D721Med (cell line): ENCODE measurements around the gene CTTNBP2NL.
"Not testable (repeated sequence)": the region's sequence is repeated elsewhere in the genome, so short reads cannot be mapped to it uniquely, and the experiment has no call there.

Experiments used
- DNase-seq: peaks from one replicate; pipeline ENCODE4 v3.0.0; 2011; ENCODE audit warnings: low spot score; ENCODE audit not compliant: insufficient read length
- FAIRE-seq: peaks from 2 replicates; lab custom pipeline; 2011; peaks lifted over from hg19 to GRCh38; lab: Jason Lieb, UNC
- TF ChIP-seq, protein P1 (sequence below): IDR thresholded peaks from 2 replicates; pipeline ENCODE4 v1.5.1; 2012; ENCODE audit warnings: mild to moderate bottlenecking, control low read depth; ENCODE audit not compliant: insufficient read depth; ENCODE audit errors: missing control alignments

The CTTNBP2NL gene

DNA sequence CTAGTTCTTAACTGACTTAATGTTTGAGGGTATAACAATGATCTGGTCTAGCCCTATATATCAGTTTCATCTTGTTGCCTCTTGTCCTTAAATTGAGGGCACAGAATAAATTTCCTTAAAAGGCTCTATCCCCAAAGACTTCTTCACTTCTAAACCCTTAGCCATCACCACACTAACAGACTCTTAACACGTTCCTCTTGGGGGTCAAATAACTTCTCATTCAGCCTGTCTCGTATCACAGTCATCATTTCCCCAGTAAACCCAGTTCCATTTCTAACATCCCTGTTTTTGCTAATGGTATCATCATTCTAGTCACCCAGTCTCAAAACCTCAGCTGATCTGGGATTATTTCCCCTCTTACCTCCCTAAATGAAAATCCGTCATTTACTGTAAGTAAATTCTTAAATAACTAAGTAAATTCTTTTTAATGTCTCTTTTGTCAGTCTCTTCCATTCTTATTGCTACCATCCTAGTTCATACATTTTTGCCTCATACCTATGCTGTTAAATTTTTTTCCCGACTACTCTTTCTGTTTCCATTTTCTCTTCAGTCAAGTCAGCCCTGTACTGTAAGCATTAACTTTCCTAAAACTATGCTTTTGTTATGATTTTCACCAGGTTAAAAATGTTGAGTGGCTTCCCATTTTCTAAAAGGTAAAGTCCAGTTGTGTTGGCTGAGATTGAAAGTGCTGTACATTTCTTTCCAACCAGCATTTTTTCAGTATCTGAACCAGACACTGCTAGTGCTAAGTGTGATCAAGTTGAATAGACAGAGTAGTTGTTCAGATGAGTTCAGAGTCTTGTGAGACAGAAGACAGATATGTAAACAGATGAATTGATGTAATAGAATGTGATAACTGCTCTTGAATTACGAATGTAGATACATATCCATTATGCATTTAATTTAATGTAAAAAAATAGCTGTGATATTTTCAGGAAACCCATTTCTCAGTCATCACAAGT is 6.9 kb downstream of the CTTNBP2NL start:
- TF ChIP-seq, protein P1, sequence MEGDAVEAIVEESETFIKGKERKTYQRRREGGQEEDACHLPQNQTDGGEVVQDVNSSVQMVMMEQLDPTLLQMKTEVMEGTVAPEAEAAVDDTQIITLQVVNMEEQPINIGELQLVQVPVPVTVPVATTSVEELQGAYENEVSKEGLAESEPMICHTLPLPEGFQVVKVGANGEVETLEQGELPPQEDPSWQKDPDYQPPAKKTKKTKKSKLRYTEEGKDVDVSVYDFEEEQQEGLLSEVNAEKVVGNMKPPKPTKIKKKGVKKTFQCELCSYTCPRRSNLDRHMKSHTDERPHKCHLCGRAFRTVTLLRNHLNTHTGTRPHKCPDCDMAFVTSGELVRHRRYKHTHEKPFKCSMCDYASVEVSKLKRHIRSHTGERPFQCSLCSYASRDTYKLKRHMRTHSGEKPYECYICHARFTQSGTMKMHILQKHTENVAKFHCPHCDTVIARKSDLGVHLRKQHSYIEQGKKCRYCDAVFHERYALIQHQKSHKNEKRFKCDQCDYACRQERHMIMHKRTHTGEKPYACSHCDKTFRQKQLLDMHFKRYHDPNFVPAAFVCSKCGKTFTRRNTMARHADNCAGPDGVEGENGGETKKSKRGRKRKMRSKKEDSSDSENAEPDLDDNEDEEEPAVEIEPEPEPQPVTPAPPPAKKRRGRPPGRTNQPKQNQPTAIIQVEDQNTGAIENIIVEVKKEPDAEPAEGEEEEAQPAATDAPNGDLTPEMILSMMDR, result no peak
- no peak for DNase-seq
- FAIRE-seq, result no peak

DNA sequence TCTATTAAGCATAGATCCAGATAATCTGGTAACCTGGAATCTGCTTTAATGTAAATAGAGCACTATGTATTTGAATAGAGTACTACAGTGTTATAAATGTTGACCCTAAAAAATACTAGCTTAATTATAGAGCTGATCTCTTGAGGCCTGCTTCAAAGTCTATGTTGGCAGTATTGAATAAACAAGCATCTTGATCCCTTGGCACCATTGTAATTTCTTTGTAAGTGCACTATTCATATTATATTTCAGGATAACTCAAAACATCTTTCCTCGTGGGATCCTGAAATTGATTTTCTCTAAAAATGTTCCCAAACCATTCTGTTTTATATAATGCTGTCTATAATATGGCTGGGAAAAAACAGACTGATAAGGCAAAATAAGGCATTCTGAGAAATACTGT is 10.8 kb downstream of the CTTNBP2NL start:
- no peak for DNase-seq
- FAIRE-seq, result no peak
- TF ChIP-seq, protein P1, result no peak

DNA sequence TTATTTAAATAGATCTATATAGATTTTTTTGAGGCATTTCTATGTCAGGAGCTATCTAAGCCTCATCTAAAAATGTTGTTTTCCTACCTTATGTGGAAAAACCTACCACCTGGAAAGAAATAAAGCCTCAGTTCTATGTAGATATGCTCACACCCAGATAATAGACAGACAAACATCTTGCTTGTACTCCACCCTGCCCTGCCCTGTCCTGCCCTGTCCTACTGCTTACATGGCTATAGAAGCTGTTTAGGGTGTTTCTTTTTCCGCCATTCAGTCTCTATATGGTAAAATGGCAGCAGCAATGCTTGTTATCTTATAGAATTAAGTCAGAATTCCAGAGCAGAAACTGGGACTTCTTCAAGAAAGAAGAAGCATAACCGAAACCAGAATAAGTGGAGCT is 13.4 kb downstream of the CTTNBP2NL start:
- no peak for DNase-seq
- TF ChIP-seq, protein P1, result no peak
- no peak for FAIRE-seq

DNA sequence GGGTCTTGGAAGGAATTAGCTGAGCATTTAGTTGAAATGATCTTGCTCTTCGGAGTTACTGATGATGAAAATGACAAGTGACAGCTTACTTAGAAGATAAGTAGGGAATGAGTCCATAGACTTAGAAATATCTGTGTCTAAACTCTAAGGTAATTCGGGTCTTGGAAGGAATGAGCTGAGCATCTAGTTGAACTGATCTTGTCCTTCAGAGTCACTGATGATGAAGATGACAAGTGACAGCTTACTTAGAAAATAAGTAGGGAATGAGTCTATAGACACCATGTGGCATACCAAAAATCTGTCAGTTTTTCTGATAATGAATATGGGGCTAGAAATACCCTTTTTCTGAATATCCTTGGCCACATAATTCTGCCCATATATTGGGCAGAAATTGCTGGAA is 14.7 kb downstream of the CTTNBP2NL start:
- no peak for DNase-seq
- TF ChIP-seq, protein P1, result no peak

DNA sequence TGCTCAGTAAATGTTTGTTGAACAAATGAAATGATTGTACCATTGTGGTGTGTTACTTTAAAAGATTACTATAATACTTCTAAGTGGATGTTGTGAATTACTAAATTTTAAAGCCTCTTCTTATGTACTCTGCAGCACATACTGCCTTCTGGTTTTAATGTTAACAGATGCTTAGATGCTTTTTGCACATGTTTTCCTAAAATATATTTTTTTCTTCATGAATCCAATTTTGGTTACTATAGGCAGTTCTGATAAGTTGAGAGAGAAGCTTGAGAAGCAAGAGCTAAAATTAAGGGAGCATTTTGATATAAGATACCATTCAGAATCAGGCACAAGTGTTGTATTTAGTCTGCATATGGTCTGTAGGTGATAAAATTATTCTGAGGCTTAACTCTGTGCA is 21.3 kb downstream of the CTTNBP2NL start:
- FAIRE-seq (no peak), DNase-seq (no peak)
- TF ChIP-seq, protein P1, result no peak

More for the DNA sequence above, 14.7 kb downstream of the CTTNBP2NL start:
- FAIRE-seq, result peak; percentile 29

DNA sequence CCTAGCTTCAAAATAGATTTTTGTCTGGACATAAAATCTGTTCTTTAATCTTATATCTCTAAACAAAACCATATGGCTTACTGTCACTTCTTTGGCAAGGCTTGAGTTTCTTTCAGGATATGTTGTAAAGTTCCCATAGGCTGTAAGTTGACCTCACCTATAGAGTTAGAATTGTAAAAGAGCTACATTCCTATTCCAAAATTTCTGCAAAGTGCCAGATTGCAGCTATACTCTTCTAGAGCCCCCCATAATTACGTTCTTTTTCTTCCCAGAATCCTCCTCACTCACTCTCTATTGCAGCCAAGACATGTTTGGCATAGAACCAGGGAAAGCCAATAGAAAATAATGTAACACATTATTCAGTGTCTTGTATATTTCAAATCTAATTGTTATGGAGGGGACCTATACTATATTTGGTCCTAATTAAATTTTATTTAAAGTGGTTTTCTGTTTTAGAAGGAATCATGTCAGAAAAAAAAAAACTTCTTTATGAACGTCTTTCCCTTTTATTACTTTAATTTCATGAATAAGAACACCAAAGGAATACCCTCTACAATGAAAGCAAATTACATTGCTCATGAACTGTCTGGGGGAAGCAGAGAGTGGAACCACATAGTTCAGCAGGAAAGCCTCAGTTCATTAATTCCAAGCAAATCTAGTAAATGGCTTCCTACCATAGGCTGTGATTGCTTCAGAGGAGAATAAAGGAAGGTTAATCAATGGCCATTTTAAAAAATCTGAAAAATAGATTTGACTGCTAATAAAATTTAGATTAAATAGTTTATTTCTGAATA is 22.3 kb downstream of the CTTNBP2NL start:
- FAIRE-seq (no peak), DNase-seq (no peak)
- TF ChIP-seq, protein P1, result no peak

DNA sequence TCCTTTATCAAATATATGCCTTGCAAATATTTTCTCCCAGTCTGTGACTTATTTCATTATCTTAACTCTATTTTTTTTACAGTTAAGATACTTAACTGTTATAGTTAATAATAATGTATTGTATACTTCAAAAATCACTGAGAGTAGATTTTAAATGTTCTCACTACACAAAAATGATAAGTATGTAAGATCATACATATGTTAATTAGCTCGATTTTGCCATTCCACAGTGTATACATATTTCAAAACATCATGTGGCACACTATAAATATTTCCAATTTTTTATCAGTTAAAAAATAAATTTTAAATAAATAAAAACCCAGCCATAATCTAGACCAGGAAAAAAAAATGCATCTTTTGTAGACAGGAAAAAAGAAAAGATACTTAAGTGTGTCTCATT is 27.2 kb downstream of the CTTNBP2NL start:
- no peak for DNase-seq
- TF ChIP-seq, protein P1, result no peak
- no peak for FAIRE-seq

DNA sequence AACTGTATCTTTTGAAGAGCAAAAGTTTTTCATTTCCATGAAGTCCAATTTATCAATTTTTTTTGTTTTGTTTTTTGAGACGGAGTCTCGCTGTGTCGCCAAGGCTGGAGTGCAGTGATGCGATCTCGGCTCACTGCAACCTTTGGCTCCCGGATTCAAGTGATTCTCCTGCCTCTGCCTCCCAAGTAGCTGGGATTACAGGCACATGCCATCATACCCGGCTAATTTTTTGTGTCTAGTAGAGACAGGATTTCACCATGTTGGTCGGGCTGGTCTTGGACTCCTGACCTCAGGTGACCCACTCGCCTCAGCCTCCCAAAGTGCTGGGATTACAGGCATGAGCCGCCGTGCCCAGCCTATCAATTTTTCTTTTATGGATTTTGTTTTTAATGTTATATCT is 27.7 kb downstream of the CTTNBP2NL start:
- FAIRE-seq, DNase-seq: not testable (repeated sequence)
